Measurements from ENCODE around the gene CCDC89. TPM values are rescaled to one million over a fixed set of nuclear protein-coding genes. Genes with fewer than 3 reads are reported as not detected.

CCDC89 gene
- total RNA-seq, 4 donors from 2014 or later: 0.18 to 2.1 (median 1.1) TPM; not detected in 1

GRCh38 chr11:85705800-85706199, 19.8 kb upstream of the CCDC89 start:
- no peak overlapping the region for H3K4me3 ChIP-seq
- H3K27me3 ChIP-seq: no peaks in the 10 kb centered on the region
- DNase-seq: no peak
- H3K36me3 ChIP-seq: no peaks in the 10 kb centered on the region
- TF ChIP-seq CTCF (IDR thresholded peaks at IDR 0.05): no peak
- no peak for TF ChIP-seq POLR2A (IDR thresholded peaks at IDR 0.05)
- intact Hi-C loops (cut with DNase I): no loop called here
- peak overlapping the region in 1 of 4 donors; percentile 16 for H3K27ac ChIP-seq
- no peaks in the 10 kb centered on the region for H3K4me1 ChIP-seq
- H3K9me3 ChIP-seq: no peaks in the 10 kb centered on the region

GRCh38 chr11:85704967-85705366, 19.0 kb upstream of the CCDC89 start:
- TF ChIP-seq POLR2A (IDR thresholded peaks at IDR 0.05) (no peak), CTCF (IDR thresholded peaks at IDR 0.05) (no peak)
- Histone ChIP-seq H3K4me1 (no peaks in the 10 kb centered on the region), H3K27ac (no peak overlapping the region), H3K4me3 (no peak overlapping the region), H3K27me3 (no peaks in the 10 kb centered on the region), H3K9me3 (no peaks in the 10 kb centered on the region), H3K36me3 (no peaks in the 10 kb centered on the region)
- WGBS, 2 donors: 90 to 96% methylated on average over 3 of the region's 3 CpGs
- DNase-seq: no peak
- intact Hi-C loops (cut with DNase I): no loop called here

DNA sequence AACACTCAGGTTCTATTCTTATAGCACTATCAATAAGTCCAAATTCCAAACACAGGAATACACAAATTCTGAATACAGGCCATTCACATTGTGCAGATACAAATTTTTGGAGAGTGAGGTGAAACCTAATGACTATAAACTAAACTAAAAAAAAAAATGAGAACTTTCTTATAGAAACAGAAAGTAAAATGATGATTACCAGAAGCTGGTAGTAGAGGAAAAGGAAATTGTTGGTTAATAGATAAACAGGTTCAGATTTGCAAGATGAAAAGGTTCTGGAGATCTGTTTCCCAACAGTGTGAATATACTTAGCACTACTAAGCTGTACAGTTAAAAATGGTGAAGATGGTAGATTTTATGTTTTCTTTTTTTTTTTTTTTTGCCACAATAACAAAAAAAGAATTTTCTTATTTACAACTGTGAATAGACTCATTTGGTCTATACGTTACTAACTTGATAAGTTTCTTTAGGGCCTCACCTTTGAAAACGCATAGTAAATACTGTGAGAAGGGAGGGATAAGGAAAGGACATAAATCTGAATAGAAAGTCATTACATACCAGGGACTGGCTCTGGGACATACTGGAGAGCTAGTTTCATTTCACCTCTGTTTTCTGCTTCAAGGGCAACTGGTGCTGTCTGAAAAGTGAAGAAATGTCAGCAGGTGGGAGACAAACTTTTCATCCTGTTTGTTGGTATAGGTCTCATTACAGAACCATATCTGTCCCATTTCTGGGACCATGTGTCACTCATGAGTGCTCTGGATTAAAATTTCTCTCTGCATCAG, 14.2 kb upstream of the CCDC89 start:
- Histone ChIP-seq H3K27me3 (no peaks in the 10 kb centered on the region), H3K27ac (no peak overlapping the region), H3K36me3 (no peaks in the 10 kb centered on the region), H3K9me3 (no peaks in the 10 kb centered on the region), H3K4me1 (no peaks in the 10 kb centered on the region), H3K4me3 (no peak overlapping the region)
- no peak for DNase-seq
- intact Hi-C loops (cut with DNase I): loop anchor here (10.0 kb wide), 1 partner anchor 135 kb away; no protein-coding TSS in a partner anchor
- TF ChIP-seq CTCF (IDR thresholded peaks at IDR 0.05): no peak
- no peak for TF ChIP-seq POLR2A (IDR thresholded peaks at IDR 0.05)
- WGBS, 2 donors: 73 to 78% methylated on average over 2 of the region's 2 CpGs

DNA sequence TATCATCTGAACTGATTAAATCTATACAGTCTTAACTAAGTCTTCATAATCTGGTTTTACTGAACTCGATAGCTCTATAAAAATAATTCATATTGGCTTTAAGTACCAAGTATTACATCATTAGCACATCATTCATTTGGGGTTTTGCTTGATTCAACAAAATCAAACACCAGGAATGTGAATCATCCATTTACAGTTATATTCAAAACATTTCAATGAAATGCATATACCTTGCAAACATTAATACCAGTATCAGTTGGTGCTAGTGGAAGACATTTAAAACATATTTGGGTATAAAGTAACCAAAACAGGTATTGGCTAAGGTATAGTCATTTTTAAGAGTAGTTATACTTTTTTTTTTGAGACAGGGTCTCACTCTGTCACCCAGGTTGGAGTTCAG, 12.2 kb upstream of the CCDC89 start:
- no peak for DNase-seq
- H3K27me3 ChIP-seq: no peaks in the 10 kb centered on the region
- intact Hi-C loops (cut with DNase I): loop anchor here (10.0 kb wide), 1 partner anchor 137 kb away; no protein-coding TSS in a partner anchor
- H3K4me3 ChIP-seq: no peak overlapping the region
- TF ChIP-seq POLR2A (IDR thresholded peaks at IDR 0.05): no peak
- no peak for TF ChIP-seq CTCF (IDR thresholded peaks at IDR 0.05)
- peaks cover 0 to 3% (median 0%) of the 10 kb centered on the region in 3 donors for H3K4me1 ChIP-seq
- no peaks in the 10 kb centered on the region for H3K9me3 ChIP-seq
- no peak overlapping the region for H3K27ac ChIP-seq
- H3K36me3 ChIP-seq: no peaks in the 10 kb centered on the region
- 23 to 52% methylated on average over 1 of the region's 1 CpG for WGBS, 2 donors

DNA sequence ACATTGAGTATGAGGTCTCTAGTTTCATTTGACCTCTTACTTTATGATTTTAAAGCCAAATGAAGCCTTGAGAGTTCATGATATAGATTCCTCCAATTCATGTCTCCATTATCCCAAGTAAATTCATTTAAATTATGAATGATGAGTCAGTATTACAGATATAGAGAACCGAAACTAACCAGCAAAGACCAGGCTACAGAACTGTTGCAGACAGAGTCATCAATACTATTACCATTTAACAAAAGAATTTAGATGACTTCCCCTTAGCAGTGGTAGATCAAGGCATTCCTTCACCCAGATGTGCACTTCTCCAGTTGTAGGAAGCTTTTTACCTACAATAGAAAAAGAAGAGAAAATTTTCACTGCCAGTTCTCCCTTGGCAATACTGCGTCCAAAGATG, 11.8 kb upstream of the CCDC89 start:
- WGBS, 2 donors: 71 to 85% methylated on average over 2 of the region's 2 CpGs
- no peak overlapping the region for H3K27ac ChIP-seq
- no peak overlapping the region for H3K4me3 ChIP-seq
- H3K36me3 ChIP-seq: no peaks in the 10 kb centered on the region
- no peak for DNase-seq
- H3K9me3 ChIP-seq: no peaks in the 10 kb centered on the region
- TF ChIP-seq POLR2A (IDR thresholded peaks at IDR 0.05) (no peak), CTCF (IDR thresholded peaks at IDR 0.05) (no peak)
- intact Hi-C loops (cut with DNase I): loop anchor here (10.0 kb wide), 1 partner anchor 137 kb away; no protein-coding TSS in a partner anchor
- H3K4me1 ChIP-seq: peaks cover 0 to 3% (median 0%) of the 10 kb centered on the region in 3 donors
- H3K27me3 ChIP-seq: no peaks in the 10 kb centered on the region
